ENCODE measurements around the gene OR2AT4.

DNA sequence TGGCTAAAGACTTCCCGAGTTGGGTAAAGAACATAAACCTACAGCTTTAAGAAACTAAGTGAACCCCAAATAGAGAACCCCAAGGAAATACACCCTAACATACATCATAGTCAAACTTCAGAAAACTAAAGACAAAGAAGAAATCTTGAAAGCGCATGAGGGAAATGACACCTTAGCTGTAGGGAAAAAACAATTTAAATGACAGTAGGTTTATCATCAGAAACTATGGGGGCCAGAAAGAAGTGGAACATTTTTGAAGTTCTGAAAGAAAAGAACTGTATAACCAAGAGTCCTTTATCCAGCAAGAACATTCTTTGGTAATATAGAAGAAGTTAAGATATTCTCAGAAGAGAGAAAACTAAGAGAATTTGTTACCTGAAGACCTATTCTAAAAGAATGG is 15.5 kb upstream of the OR2AT4 start:
- TF ChIP-seq EP300 (IDR thresholded peaks at IDR 0.05; ENCODE audit: borderline replicate concordance): no peak
- no peak for TF ChIP-seq EGR1 (IDR thresholded peaks at IDR 0.05)
- TF ChIP-seq TAF1 (IDR thresholded peaks at IDR 0.05; ENCODE audit: low read depth): no peak
- TF ChIP-seq RAD21 (IDR thresholded peaks at IDR 0.05; ENCODE audit: low read depth): no peak
- TF ChIP-seq, protein P1, sequence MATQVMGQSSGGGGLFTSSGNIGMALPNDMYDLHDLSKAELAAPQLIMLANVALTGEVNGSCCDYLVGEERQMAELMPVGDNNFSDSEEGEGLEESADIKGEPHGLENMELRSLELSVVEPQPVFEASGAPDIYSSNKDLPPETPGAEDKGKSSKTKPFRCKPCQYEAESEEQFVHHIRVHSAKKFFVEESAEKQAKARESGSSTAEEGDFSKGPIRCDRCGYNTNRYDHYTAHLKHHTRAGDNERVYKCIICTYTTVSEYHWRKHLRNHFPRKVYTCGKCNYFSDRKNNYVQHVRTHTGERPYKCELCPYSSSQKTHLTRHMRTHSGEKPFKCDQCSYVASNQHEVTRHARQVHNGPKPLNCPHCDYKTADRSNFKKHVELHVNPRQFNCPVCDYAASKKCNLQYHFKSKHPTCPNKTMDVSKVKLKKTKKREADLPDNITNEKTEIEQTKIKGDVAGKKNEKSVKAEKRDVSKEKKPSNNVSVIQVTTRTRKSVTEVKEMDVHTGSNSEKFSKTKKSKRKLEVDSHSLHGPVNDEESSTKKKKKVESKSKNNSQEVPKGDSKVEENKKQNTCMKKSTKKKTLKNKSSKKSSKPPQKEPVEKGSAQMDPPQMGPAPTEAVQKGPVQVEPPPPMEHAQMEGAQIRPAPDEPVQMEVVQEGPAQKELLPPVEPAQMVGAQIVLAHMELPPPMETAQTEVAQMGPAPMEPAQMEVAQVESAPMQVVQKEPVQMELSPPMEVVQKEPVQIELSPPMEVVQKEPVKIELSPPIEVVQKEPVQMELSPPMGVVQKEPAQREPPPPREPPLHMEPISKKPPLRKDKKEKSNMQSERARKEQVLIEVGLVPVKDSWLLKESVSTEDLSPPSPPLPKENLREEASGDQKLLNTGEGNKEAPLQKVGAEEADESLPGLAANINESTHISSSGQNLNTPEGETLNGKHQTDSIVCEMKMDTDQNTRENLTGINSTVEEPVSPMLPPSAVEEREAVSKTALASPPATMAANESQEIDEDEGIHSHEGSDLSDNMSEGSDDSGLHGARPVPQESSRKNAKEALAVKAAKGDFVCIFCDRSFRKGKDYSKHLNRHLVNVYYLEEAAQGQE (IDR thresholded peaks at IDR 0.05; ENCODE audit: low read depth): no peak
- TF ChIP-seq, protein P2, sequence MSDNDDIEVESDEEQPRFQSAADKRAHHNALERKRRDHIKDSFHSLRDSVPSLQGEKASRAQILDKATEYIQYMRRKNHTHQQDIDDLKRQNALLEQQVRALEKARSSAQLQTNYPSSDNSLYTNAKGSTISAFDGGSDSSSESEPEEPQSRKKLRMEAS (IDR thresholded peaks at IDR 0.05): no peak

Data from Ishikawa (cell line).